TTC549 (cell line): ENCODE data around the gene NSUN4.

Experiments used
- FAIRE-seq: peaks from 2 replicates; lab custom pipeline; 2012; peaks lifted over from hg19 to GRCh38; lab: Jason Lieb, UNC

The NSUN4 gene

GRCh38 chr1:46406881-46407608, 66.4 kb downstream of the NSUN4 start:
- no peak for FAIRE-seq

GRCh38 chr1:46407636-46408035, 67.0 kb downstream of the NSUN4 start:
- no peak for FAIRE-seq

GRCh38 chr1:46408356-46409062, 67.9 kb downstream of the NSUN4 start:
- no peak for FAIRE-seq

- FAIRE-seq, result no peak
Observed at GRCh38 chr1:46409063-46409372, 68.4 kb downstream of the NSUN4 start.

GRCh38 chr1:46410156-46411009, 69.8 kb downstream of the NSUN4 start:
- no peak for FAIRE-seq

- no peak for FAIRE-seq
Observed at GRCh38 chr1:46411010-46411405, 70.4 kb downstream of the NSUN4 start.
